Breast epithelium (tissue), 4 donors: Measurements from ENCODE around the gene STARD3. TPM values are rescaled to one million over a fixed set of nuclear protein-coding genes. Genes with fewer than 3 reads are reported as not detected.

Experiments used
- DNase-seq, 2 donors: peaks; one replicate each; pipeline ENCODE4 v3.0.0-alpha.2; 2019; ENCODE audit warnings: low spot score in 2 of 2
- H3K27ac ChIP-seq, 2 donors: fragments of 200-600 bp; sonication (generic) in 1 of 2; one replicate each; pipeline ENCODE4 v1.5.1; 2016 to 2019; ENCODE audit warnings: mild to moderate bottlenecking in 1 of 2
- H3K27me3 ChIP-seq, 2 donors: fragments of 200-600 bp; sonication (generic) in 1 of 2; one replicate each; pipeline versions ENCODE4 v1.5.1 to v1.6.0; 2017 to 2019; ENCODE audit warnings: control low read depth in 1 of 2, mild to moderate bottlenecking in 1 of 2
- H3K36me3 ChIP-seq: fragments of 200-600 bp; one replicate; pipeline ENCODE4 v1.5.1; 2019
- H3K4me1 ChIP-seq, 2 donors: fragments of 200-600 bp; sonication (generic); one replicate each; pipeline ENCODE4 v1.5.1; 2016 to 2019; ENCODE audit warnings: control low read depth in 1 of 2
- H3K4me3 ChIP-seq, 3 donors: fragments of 200-600 bp; sonication (generic); 1 replicate in 2 of 3; 2 replicates in 1 of 3; pipeline ENCODE4 v1.5.1; 2016 to 2019; ENCODE audit warnings: mild to moderate bottlenecking in 3 of 3, moderate library complexity in 2 of 3
- H3K9me3 ChIP-seq, 2 donors: fragments of 200-600 bp; sonication (generic) in 1 of 2; one replicate each; pipeline ENCODE4 v1.5.1; 2016 to 2019; ENCODE audit warnings: control low read depth in 1 of 2
- CTCF ChIP-seq, 3 donors: fragments of 450-650 bp; IDR thresholded peaks; one replicate each; pipeline ENCODE4 v1.5.1; 2016 to 2017; ENCODE audit warnings: antibody characterized with exemption in 3 of 3, mild to moderate bottlenecking in 3 of 3, moderate library complexity in 3 of 3
- POLR2A ChIP-seq: fragments of 450-650 bp; IDR thresholded peaks from one replicate; pipeline ENCODE4 v1.6.1; 2016; ENCODE audit warnings: antibody characterized with exemption, mild to moderate bottlenecking, moderate library complexity
- POLR2AphosphoS5 ChIP-seq, 3 donors: sonication (generic); formaldehyde crosslinking; IDR thresholded peaks; one replicate each; pipeline ENCODE4 v1.6.1; 2017; ENCODE audit warnings: antibody characterized with exemption in 3 of 3
- intact Hi-C: fragments of 100-400 bp; cut with DNase I; formaldehyde crosslinking; loops from one replicate; pipeline ENCODE4 v1.15.1; 2023; ENCODE audit warnings: low total_unique reads
- total RNA-seq, 3 donors: library from RNA; depleted of rRNA; stranded (reverse); fragments of >200 nt; gene quantifications; one replicate each; pipeline ENCODE4 v1.1.0, GENCODE V29; 2016

STARD3 gene
- total RNA-seq, 3 donors from 2014 or later = 37.0 to 43.9 (median 42.0) TPM

GRCh38 chr17:39605492-39606433 lies 31.2 kb upstream of the STARD3 start:
- DNase-seq = no peak
- intact Hi-C loops = no loop called here
- Histone ChIP-seq H3K4me1 (peaks cover 14 to 25% of the 10 kb centered on the region in 2 donors), H3K9me3 (no peaks in the 10 kb centered on the region), H3K36me3 (no peaks in the 10 kb centered on the region), H3K27ac (no peak overlapping the region), H3K27me3 (peaks cover 16 to 89% of the 10 kb centered on the region in 2 donors), H3K4me3 (peak overlapping the region in 2 of 3 donors; percentile 34 to 56)
- TF ChIP-seq CTCF (IDR thresholded peaks at IDR 0.05) = no peak
- TF ChIP-seq POLR2AphosphoS5 (IDR thresholded peaks at IDR 0.05) = no peak
- no peak for TF ChIP-seq POLR2A

DNA sequence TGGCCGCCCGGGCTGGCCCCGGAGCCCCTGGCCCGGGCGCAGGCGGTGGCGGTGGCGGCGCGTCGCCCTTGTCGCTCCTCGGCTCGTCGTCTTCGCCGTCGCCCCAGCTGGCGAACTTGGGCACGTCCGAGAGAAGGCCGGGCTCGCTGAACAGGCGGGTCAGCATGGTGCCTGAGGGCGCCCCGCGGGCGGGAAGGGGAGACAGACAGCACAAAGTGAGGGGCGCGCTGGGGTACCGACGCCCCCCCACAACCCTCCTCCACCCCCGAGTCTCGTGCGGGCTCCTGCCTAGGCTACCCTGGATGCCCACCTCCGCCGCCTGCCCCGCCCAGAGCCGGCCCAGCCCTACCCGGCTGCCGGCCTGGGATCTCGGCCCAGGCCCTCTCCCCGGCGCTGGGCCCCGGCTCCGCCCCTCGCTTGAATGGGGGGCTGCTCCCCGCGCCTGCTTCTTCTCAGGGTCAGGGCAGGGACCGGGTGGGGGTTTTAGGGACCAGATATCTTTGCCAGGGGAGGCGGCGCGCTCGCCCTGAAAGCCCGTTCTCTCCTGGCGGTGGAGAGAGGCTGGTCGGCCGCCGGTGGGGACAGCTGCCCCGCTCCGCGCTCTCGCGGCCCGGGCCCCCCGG lies 30.4 kb upstream of the STARD3 start:
- intact Hi-C loops = no loop called here
- H3K9me3 ChIP-seq = no peaks in the 10 kb centered on the region
- peaks cover 14 to 25% of the 10 kb centered on the region in 2 donors for H3K4me1 ChIP-seq
- no peaks in the 10 kb centered on the region for H3K36me3 ChIP-seq
- no peak overlapping the region for H3K27ac ChIP-seq
- peak overlapping the region in 2 of 3 donors; percentile 34 to 56 for H3K4me3 ChIP-seq
- TF ChIP-seq CTCF (IDR thresholded peaks at IDR 0.05) (no peak), POLR2A (no peak), POLR2AphosphoS5 (IDR thresholded peaks at IDR 0.05) (no peak)
- DNase-seq = no peak
- peaks cover 16 to 81% of the 10 kb centered on the region in 2 donors for H3K27me3 ChIP-seq

DNA sequence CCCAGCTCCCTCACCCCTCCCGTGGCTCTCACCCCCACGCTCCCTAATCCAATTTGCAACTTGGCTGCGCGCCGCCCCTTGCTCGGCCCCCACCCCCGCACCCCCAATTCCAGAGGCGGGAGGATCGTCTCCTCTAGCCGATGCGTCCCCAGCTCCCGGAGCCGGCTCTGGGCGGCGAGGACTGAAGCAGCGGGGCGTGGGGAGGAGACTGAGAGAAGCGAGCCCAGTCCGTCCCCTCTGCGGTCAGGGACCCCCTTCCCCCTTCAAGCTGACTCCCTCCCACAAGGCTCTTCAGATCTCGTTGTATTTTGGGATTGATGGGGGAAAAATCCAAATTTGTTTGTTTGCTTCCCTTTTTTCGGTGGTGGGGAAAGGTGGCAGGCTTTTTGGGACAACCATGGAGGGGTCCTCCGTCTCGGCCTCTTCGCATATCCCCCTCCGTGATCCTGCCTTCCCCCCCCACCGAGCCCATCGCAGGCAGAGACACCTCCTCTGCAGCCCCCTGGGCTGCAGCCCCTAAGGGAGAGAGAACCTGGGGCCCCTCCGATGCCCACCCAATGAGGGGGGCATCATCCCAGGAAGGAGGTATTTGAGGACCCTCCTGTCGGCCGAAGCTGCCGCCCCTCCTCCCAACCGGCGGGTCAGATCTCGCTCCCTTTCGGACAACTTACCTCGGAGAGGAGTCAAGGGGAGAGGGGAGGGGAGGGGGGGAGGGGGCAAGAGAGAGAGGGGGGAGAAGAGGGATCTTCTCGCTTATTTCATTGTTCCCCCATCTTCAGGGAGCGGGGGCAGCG lies 29.7 kb upstream of the STARD3 start:
- intact Hi-C loops = no loop called here
- peaks cover 14 to 25% of the 10 kb centered on the region in 2 donors for H3K4me1 ChIP-seq
- no peak overlapping the region for H3K27ac ChIP-seq
- no peak for DNase-seq
- peak overlapping the region in 2 of 3 donors; percentile 34 to 56 for H3K4me3 ChIP-seq
- no peaks in the 10 kb centered on the region for H3K36me3 ChIP-seq
- peaks cover 16 to 74% of the 10 kb centered on the region in 2 donors for H3K27me3 ChIP-seq
- TF ChIP-seq POLR2A (no peak), CTCF (IDR thresholded peaks at IDR 0.05) (no peak), POLR2AphosphoS5 (IDR thresholded peaks at IDR 0.05) (no peak)
- H3K9me3 ChIP-seq = no peaks in the 10 kb centered on the region

GRCh38 chr17:39607851-39608130 lies 29.2 kb upstream of the STARD3 start, which contains the start of gene NEUROD2:
TSS of gene NEUROD2 (minus strand) at chr17:39607920. CDS start at chr17:39606599, 1,321 bp downstream.
- Histone ChIP-seq H3K27ac (no peak within 1 kb of the TSS), H3K4me3 (peak within 1 kb of the TSS in 2 of 3 donors; percentile 34 to 56), H3K36me3 (no peaks in the 10 kb centered on the region), H3K9me3 (no peaks in the 10 kb centered on the region), H3K4me1 (peaks cover 14 to 25% of the 10 kb centered on the region in 2 donors), H3K27me3 (peaks cover 16 to 69% of the 10 kb centered on the region in 2 donors)
- no peak for DNase-seq
- no peak for TF ChIP-seq POLR2A
- TF ChIP-seq POLR2AphosphoS5 (IDR thresholded peaks at IDR 0.05) = no peak
- no peak for TF ChIP-seq CTCF (IDR thresholded peaks at IDR 0.05)
- intact Hi-C loops = no loop called here
